HS-27A (cell line): ENCODE data around the gene WDR83.
"Not testable (repeated sequence)": the region's sequence is repeated elsewhere in the genome, so short reads cannot be mapped to it uniquely, and the experiment has no call there.

Experiments used
- DNase-seq: peaks from one replicate; pipeline ENCODE4 v3.0.0-alpha.2; 2012; ENCODE audit warnings: low read depth, missing footprints

The WDR83 gene

GRCh38 chr19:12655546-12655945 lies 11.1 kb upstream of the WDR83 start:
- DNase-seq, result no peak

- no peak for DNase-seq
Measured at GRCh38 chr19:12656899-12657571, 9.6 kb upstream of the WDR83 start.

- DNase-seq, result no peak
Measured at GRCh38 chr19:12657966-12658365, 8.6 kb upstream of the WDR83 start.

- DNase-seq, result no peak
Measured at GRCh38 chr19:12660980-12661379, 5.6 kb upstream of the WDR83 start.

- no peak for DNase-seq
Measured at GRCh38 chr19:12664406-12665280, 2.0 kb upstream of the WDR83 start.

GRCh38 chr19:12665281-12665573 lies 1.4 kb upstream of the WDR83 start:
- DNase-seq, result no peak

- DNase-seq, result no peak
Measured at GRCh38 chr19:12665671-12666264, 839 bp upstream of the WDR83 start.

- no peak for DNase-seq
Measured at GRCh38 chr19:12667731-12668302, 1.2 kb downstream of the WDR83 start.

GRCh38 chr19:12668346-12668745 lies 1.7 kb downstream of the WDR83 start:
- no peak for DNase-seq

GRCh38 chr19:12668932-12669269 lies 2.3 kb downstream of the WDR83 start:
- DNase-seq, result no peak

- DNase-seq, result peak; percentile 76
Measured at GRCh38 chr19:12669270-12670158, 2.9 kb downstream of the WDR83 start.

- DNase-seq, result no peak
Measured at GRCh38 chr19:12670159-12670928, 3.7 kb downstream of the WDR83 start.

- no peak for DNase-seq
Measured at GRCh38 chr19:12672744-12673143, 6.1 kb downstream of the WDR83 start.

GRCh38 chr19:12675399-12675798 lies 8.8 kb downstream of the WDR83 start:
- DNase-seq, result no peak

- DNase-seq, result no peak
Measured at GRCh38 chr19:12675940-12676339, 9.3 kb downstream of the WDR83 start.

GRCh38 chr19:12676384-12676792 lies 9.8 kb downstream of the WDR83 start:
- peak; percentile 43 for DNase-seq

GRCh38 chr19:12676928-12677327 lies 10.3 kb downstream of the WDR83 start:
- no peak for DNase-seq

- not testable (repeated sequence) for DNase-seq
Measured at GRCh38 chr19:12678039-12678438, 11.4 kb downstream of the WDR83 start.

- DNase-seq, result no peak
Measured at GRCh38 chr19:12680034-12680433, 13.4 kb downstream of the WDR83 start.

- DNase-seq, result peak; percentile 94
Measured at GRCh38 chr19:12681074-12681987, 14.7 kb downstream of the WDR83 start, which contains the start of gene DHPS. Gene DHPS (minus strand): TSS chr19:12681880. CDS start chr19:12681766, 114 bp downstream.
